CD4-positive, alpha-beta T cell (primary cell): Measurements from ENCODE around the gene TPD52L1. TPM values are rescaled to one million over a fixed set of nuclear protein-coding genes. Genes with fewer than 3 reads are reported as not detected.

Source experiments
- ATAC-seq: fragments of 200-7000 bp; cut with Tn5 transposase; one replicate; pipeline ENCODE4 v1.10.0; 2022; ENCODE audit warnings: mild to moderate bottlenecking; ENCODE audit not compliant: poor library complexity
- CTCF ChIA-PET: fragments of 350-600 bp; sonication (Branson Sonifier 250); formaldehyde crosslinking; loops from one replicate; lab custom pipeline; 2021; ENCODE audit warnings: antibody characterized with exemption, inconsistent platforms; lab: Charles Lee
- POLR2A ChIA-PET: fragments of 350-600 bp; sonication (Branson Sonifier 250); formaldehyde crosslinking; loops from one replicate; lab custom pipeline; 2021; ENCODE audit warnings: antibody characterized with exemption, inconsistent platforms; lab: Charles Lee
- DNase-seq, 14 experiments: peaks; one replicate each; pipeline ENCODE4 v3.0.0-alpha.2; 2013 to 2020; ENCODE audit warnings: mixed read lengths in 2 of 14
- H3K27ac ChIP-seq, 2 donors: one replicate each; pipeline versions ENCODE4 v1.5.1 to v1.7.0; 2013; ENCODE audit warnings: low read length in 2 of 2, low read depth in 1 of 2, mild to moderate bottlenecking in 1 of 2
- H3K27me3 ChIP-seq, 2 experiments: 1 replicate in 1 of 2; 2 replicates in 1 of 2; pipeline versions ENCODE4 v1.6.1 to v1.7.0; 2013; ENCODE audit warnings: low read length in 2 of 2, control low read depth in 1 of 2, mild to moderate bottlenecking in 1 of 2, moderate library complexity in 1 of 2; ENCODE audit not compliant: insufficient read depth in 2 of 2, control insufficient read depth in 1 of 2
- H3K36me3 ChIP-seq: one replicate; pipeline ENCODE4 v1.6.1; 2013; ENCODE audit warnings: low read length, control low read depth; ENCODE audit not compliant: insufficient read depth
- H3K4me1 ChIP-seq: one replicate; pipeline ENCODE4 v1.6.1; 2013; ENCODE audit warnings: low read length, control low read depth; ENCODE audit not compliant: insufficient read depth
- H3K4me3 ChIP-seq: one replicate; pipeline ENCODE4 v1.5.1; 2013; ENCODE audit warnings: mild to moderate bottlenecking, low read length, moderate library complexity
- H3K9me3 ChIP-seq, 2 experiments: 1 replicate in 1 of 2; 2 replicates in 1 of 2; pipeline versions ENCODE4 v1.6.1 to v1.7.0; 2013; ENCODE audit warnings: low read length in 2 of 2, mild to moderate bottlenecking in 2 of 2, control low read depth in 1 of 2, moderate library complexity in 1 of 2; ENCODE audit not compliant: control insufficient read depth in 1 of 2, insufficient read depth in 1 of 2
- H3K27ac Mint-ChIP-seq: one replicate; pipeline ENCODE4 v1.8.0; 2020; ENCODE audit warnings: mixed read lengths
- H3K27me3 Mint-ChIP-seq: one replicate; pipeline ENCODE4 v1.8.0; 2021; ENCODE audit warnings: mixed read lengths
- H3K36me3 Mint-ChIP-seq: one replicate; pipeline ENCODE4 v1.8.0; 2021; ENCODE audit warnings: low read depth, mixed read lengths
- H3K4me1 Mint-ChIP-seq: one replicate; pipeline ENCODE4 v1.8.0; 2021; ENCODE audit warnings: low read depth, mixed read lengths
- H3K4me3 Mint-ChIP-seq: one replicate; pipeline ENCODE4 v1.8.0; 2020; ENCODE audit warnings: mild to moderate bottlenecking, mixed read lengths
- H3K9me3 Mint-ChIP-seq: one replicate; pipeline ENCODE4 v1.8.0; 2020; ENCODE audit warnings: mixed read lengths
- CTCF ChIP-seq: fragments of 200-600 bp; IDR thresholded peaks from one replicate; pipeline ENCODE4 v1.8.0; 2022; ENCODE audit warnings: antibody characterized with exemption, mild to moderate bottlenecking
- intact Hi-C, 2 experiments: fragments of 100-400 bp; cut with DNase I in 1 of 2; cut with micrococcal nuclease in 1 of 2; formaldehyde crosslinking; loops; one replicate each; pipeline versions ENCODE4 v1.15.1 to v1.9.0; 2023 to 2025; cut with DNase I, micrococcal nuclease
- total RNA-seq, 174 experiments: library from RNA in 2 of 174; stranded (reverse) in 2 of 174; gene quantifications; one replicate each; pipeline ENCODE4 v1.2.3 and lab custom pipeline; 2021 to 2026

Gene TPD52L1
- total RNA-seq, 2 experiments from 2014 or later = not detected

- DNase-seq (no peak), ATAC-seq (no peak)
- Mint-ChIP-seq H3K9me3 (peaks cover 17% of the 10 kb centered on the region), H3K36me3 (no peaks in the 10 kb centered on the region), H3K27ac (no peak overlapping the region), H3K4me3 (no peak overlapping the region), H3K27me3 (no peaks in the 10 kb centered on the region), H3K4me1 (no peaks in the 10 kb centered on the region)
- POLR2A ChIA-PET = no interaction called here
- H3K4me1 ChIP-seq = no peaks in the 10 kb centered on the region
- CTCF ChIA-PET = no interaction called here
- peaks cover 0 to 11% of the 10 kb centered on the region in 2 experiments for H3K9me3 ChIP-seq
- intact Hi-C loops = no loop called here
- TF ChIP-seq CTCF = no peak
- no peak overlapping the region for H3K4me3 ChIP-seq
- H3K36me3 ChIP-seq = no peaks in the 10 kb centered on the region
- H3K27me3 ChIP-seq = no peaks in the 10 kb centered on the region
- H3K27ac ChIP-seq = no peak overlapping the region
Observed at GRCh38 chr6:125237764-125238163, 84.2 kb downstream of the TPD52L1 start.

GRCh38 chr6:125245109-125245508 lies 91.5 kb downstream of the TPD52L1 start:
- Mint-ChIP-seq H3K4me3 (no peak overlapping the region), H3K4me1 (no peaks in the 10 kb centered on the region), H3K9me3 (peaks cover 18% of the 10 kb centered on the region), H3K36me3 (no peaks in the 10 kb centered on the region), H3K27ac (no peak overlapping the region), H3K27me3 (peaks cover 23% of the 10 kb centered on the region)
- H3K4me3 ChIP-seq = no peak overlapping the region
- H3K9me3 ChIP-seq = peaks cover 4 to 10% of the 10 kb centered on the region in 2 experiments
- CTCF ChIA-PET = no interaction called here
- POLR2A ChIA-PET = no interaction called here
- H3K27me3 ChIP-seq = no peaks in the 10 kb centered on the region
- ATAC-seq (no peak), DNase-seq (no peak)
- no peaks in the 10 kb centered on the region for H3K4me1 ChIP-seq
- intact Hi-C loops = no loop called here
- no peaks in the 10 kb centered on the region for H3K36me3 ChIP-seq
- TF ChIP-seq CTCF = no peak
- H3K27ac ChIP-seq = no peak overlapping the region

- Histone ChIP-seq H3K4me3 (no peak overlapping the region), H3K9me3 (peaks cover 4% of the 10 kb centered on the region in 2 experiments), H3K27ac (no peak overlapping the region), H3K27me3 (no peaks in the 10 kb centered on the region), H3K4me1 (no peaks in the 10 kb centered on the region), H3K36me3 (no peaks in the 10 kb centered on the region)
- POLR2A ChIA-PET = no interaction called here
- H3K4me3 Mint-ChIP-seq = no peak overlapping the region
- no peaks in the 10 kb centered on the region for H3K4me1 Mint-ChIP-seq
- TF ChIP-seq CTCF = no peak
- no peaks in the 10 kb centered on the region for H3K36me3 Mint-ChIP-seq
- peaks cover 23% of the 10 kb centered on the region for H3K27me3 Mint-ChIP-seq
- no peak for DNase-seq
- CTCF ChIA-PET = no interaction called here
- H3K9me3 Mint-ChIP-seq = peaks cover 15% of the 10 kb centered on the region
- intact Hi-C loops = no loop called here
- no peak for ATAC-seq
- H3K27ac Mint-ChIP-seq = no peak overlapping the region
Observed at GRCh38 chr6:125245523-125246264, 92.1 kb downstream of the TPD52L1 start.
